Esophagus muscularis mucosa (tissue), 4 donors: ENCODE data around the gene HAPLN3. TPM values are rescaled to one million over a fixed set of nuclear protein-coding genes. Genes with fewer than 3 reads are reported as not detected.
A peak's percentile ranks its signal among the peaks of the same experiment; 100 is the strongest.

Experiments used
- DNase-seq: peaks from one replicate; pipeline ENCODE4 v3.0.0-alpha.2; 2017; ENCODE audit errors: extremely low spot score
- H3K27ac ChIP-seq, 4 donors: fragments of 200-600 bp; sonication (generic); replicated peaks in 1 of 4; 1 replicate in 3 of 4; 2 replicates in 1 of 4; pipeline ENCODE4 v1.5.1; 2016 to 2019; ENCODE audit warnings: mild to moderate bottlenecking in 1 of 4
- H3K27me3 ChIP-seq, 4 donors: fragments of 200-600 bp; sonication (generic); one replicate each; pipeline versions ENCODE4 v1.5.1 to v1.6.0; 2016 to 2019
- H3K36me3 ChIP-seq, 4 donors: fragments of 200-600 bp; sonication (generic); one replicate each; pipeline ENCODE4 v1.5.1; 2016 to 2019
- H3K4me1 ChIP-seq, 4 donors: fragments of 200-600 bp; sonication (generic); one replicate each; pipeline ENCODE4 v1.5.1; 2016 to 2019
- H3K4me3 ChIP-seq, 4 donors: fragments of 200-600 bp; sonication (generic); 1 replicate in 2 of 4; 2 replicates in 2 of 4; pipeline ENCODE4 v1.5.1; 2016 to 2019; ENCODE audit warnings: mild to moderate bottlenecking in 4 of 4, moderate library complexity in 1 of 4
- H3K9me3 ChIP-seq, 4 donors: fragments of 200-600 bp; sonication (generic); 1 replicate in 3 of 4; 2 replicates in 1 of 4; pipeline ENCODE4 v1.5.1; 2016 to 2019
- CTCF ChIP-seq, 3 experiments: fragments of 200-600 bp in 2 of 3; fragments of 450-650 bp in 1 of 3; sonication (generic) in 2 of 3; IDR thresholded peaks; one replicate each; pipeline ENCODE4 v1.5.1; 2017 to 2019; ENCODE audit warnings: antibody characterized with exemption in 3 of 3, mild to moderate bottlenecking in 2 of 3, moderate library complexity in 1 of 3
- EP300 ChIP-seq: sonication (generic); formaldehyde crosslinking; IDR thresholded peaks from one replicate; pipeline ENCODE4 v1.6.1; 2017; ENCODE audit warnings: antibody characterized with exemption
- POLR2A ChIP-seq: fragments of 450-650 bp; IDR thresholded peaks from one replicate; pipeline ENCODE4 v1.6.1; 2017; ENCODE audit warnings: antibody characterized with exemption, moderate library complexity, mild to moderate bottlenecking, low read depth
- POLR2AphosphoS5 ChIP-seq, 2 donors: sonication (generic); formaldehyde crosslinking; IDR thresholded peaks; one replicate each; pipeline ENCODE4 v1.6.1; 2017; ENCODE audit warnings: antibody characterized with exemption in 2 of 2
- WGBS: methylation state at CpG from one replicate; pipeline ENCODE4 v1.1.5; 2018; 5-methylcytosine and 5-hydroxymethylcytosine counted together
- intact Hi-C: fragments of 100-400 bp; cut with DNase I; formaldehyde crosslinking; loops from one replicate; pipeline ENCODE4 v1.15.1; 2023
- total RNA-seq, 4 donors: library from RNA; depleted of rRNA; stranded (reverse); fragments of >200 nt; gene quantifications; one replicate each; pipeline versions ENCODE4 v1.1.0 to v1.2.1, GENCODE V29; 2016

The HAPLN3 gene
- total RNA-seq, 4 donors from 2014 or later, result 5.0 to 13.4 (median 9.9) TPM

GRCh38 chr15:88899251-88899650 lies 3.9 kb upstream of the HAPLN3 start:
- H3K27ac ChIP-seq, result peak overlapping the region in 1 of 4 donors; percentile 18
- no peaks in the 10 kb centered on the region for H3K9me3 ChIP-seq
- DNase-seq, result no peak
- intact Hi-C loops, result loop anchor here (5.0 kb wide), 1 partner anchor 277 kb away; the partner anchor contains the start of gene AEN
- WGBS, result 95% methylated on average over 9 of the region's 9 CpGs
- no peak for TF ChIP-seq POLR2AphosphoS5 (IDR thresholded peaks at IDR 0.05)
- TF ChIP-seq POLR2A, result no peak
- TF ChIP-seq EP300, result no peak
- TF ChIP-seq CTCF (IDR thresholded peaks at IDR 0.05), result no peak
- peaks cover 43 to 62% (median 53%) of the 10 kb centered on the region in 4 donors for H3K4me1 ChIP-seq
- H3K27me3 ChIP-seq, result peaks cover 0 to 15% (median 3%) of the 10 kb centered on the region in 4 donors
- peaks cover 26 to 57% (median 50%) of the 10 kb centered on the region in 4 donors for H3K36me3 ChIP-seq
- no peak overlapping the region for H3K4me3 ChIP-seq

- intact Hi-C loops, result loop anchor here (5.0 kb wide), 1 partner anchor 276 kb away; the partner anchor contains the start of gene AEN
- Histone ChIP-seq H3K9me3 (no peaks in the 10 kb centered on the region), H3K27ac (peak overlapping the region in 2 of 4 donors; percentile 18 to 81), H3K4me3 (no peak overlapping the region), H3K4me1 (peaks cover 47 to 64% (median 56%) of the 10 kb centered on the region in 4 donors), H3K36me3 (peaks cover 26 to 52% (median 46%) of the 10 kb centered on the region in 4 donors), H3K27me3 (peaks cover 0 to 20% (median 3%) of the 10 kb centered on the region in 4 donors)
- 88% methylated on average over 15 of the region's 15 CpGs for WGBS
- DNase-seq, result no peak
- TF ChIP-seq CTCF (IDR thresholded peaks at IDR 0.05) (no peak), POLR2A (no peak), POLR2AphosphoS5 (IDR thresholded peaks at IDR 0.05) (no peak), EP300 (no peak)
Measured at GRCh38 chr15:88898736-88899135, 3.4 kb upstream of the HAPLN3 start.

- intact Hi-C loops, result loop anchor here (5.0 kb wide), 1 partner anchor 275 kb away; the partner anchor contains the start of gene AEN
- no peak for DNase-seq
- Histone ChIP-seq H3K36me3 (peaks cover 18 to 40% (median 35%) of the 10 kb centered on the region in 4 donors), H3K4me3 (peak overlapping the region in 3 of 4 donors; percentile 10 to 34 (median 11)), H3K27me3 (peaks cover 0 to 31% (median 8%) of the 10 kb centered on the region in 4 donors), H3K4me1 (peaks cover 47 to 64% (median 54%) of the 10 kb centered on the region in 4 donors), H3K27ac (peak overlapping the region; percentile 63 to 81 (median 74)), H3K9me3 (no peaks in the 10 kb centered on the region)
- no peak for TF ChIP-seq EP300
- TF ChIP-seq POLR2A, result no peak
- peak; percentile 3 to 72 for TF ChIP-seq POLR2AphosphoS5 (IDR thresholded peaks at IDR 0.05)
- peak; percentile 55 to 73 (median 72) for TF ChIP-seq CTCF (IDR thresholded peaks at IDR 0.05)
- WGBS, result 23% methylated on average over 11 of the region's 12 CpGs
Measured at GRCh38 chr15:88897456-88898194, 2.3 kb upstream of the HAPLN3 start.

- intact Hi-C loops, result loop anchor here (5.0 kb wide), 1 partner anchor 275 kb away; the partner anchor contains the start of gene AEN
Measured at GRCh38 chr15:88897142-88897455, 1.8 kb upstream of the HAPLN3 start.

More at GRCh38 chr15:88897142-88897455, 1.8 kb upstream of the HAPLN3 start:
- peak overlapping the region; percentile 63 to 81 (median 74) for H3K27ac ChIP-seq
- peaks cover 14 to 35% (median 30%) of the 10 kb centered on the region in 4 donors for H3K36me3 ChIP-seq
- no peak for DNase-seq
- TF ChIP-seq POLR2AphosphoS5 (IDR thresholded peaks at IDR 0.05), result peak in 1 of 2 donors; percentile 44
- TF ChIP-seq EP300, result no peak
- no peak for TF ChIP-seq CTCF (IDR thresholded peaks at IDR 0.05)
- TF ChIP-seq POLR2A, result no peak
- peaks cover 0 to 37% (median 9%) of the 10 kb centered on the region in 4 donors for H3K27me3 ChIP-seq
- WGBS, result 10% methylated on average over 4 of the region's 8 CpGs
- H3K4me3 ChIP-seq, result peak overlapping the region in 3 of 4 donors; percentile 10 to 34 (median 11)
- no peaks in the 10 kb centered on the region for H3K9me3 ChIP-seq
- H3K4me1 ChIP-seq, result peaks cover 47 to 64% (median 52%) of the 10 kb centered on the region in 4 donors
